Naive thymus-derived CD4-positive, alpha-beta T cell (primary cell): Measurements from ENCODE around the gene ARPC2. TPM values are rescaled to one million over a fixed set of nuclear protein-coding genes. Genes with fewer than 3 reads are reported as not detected.

Source experiments
- ATAC-seq: fragments of 150-1000 bp; cut with Tn5 transposase; 2 replicates; pipeline ENCODE4 v1.10.0; 2021; ENCODE audit warnings: mild to moderate bottlenecking, moderate library complexity
- CTCF ChIA-PET: fragments of 350-600 bp; sonication (Branson Sonifier 250); formaldehyde crosslinking; loops from one replicate; lab custom pipeline; 2021; ENCODE audit warnings: antibody characterized with exemption; lab: Charles Lee
- POLR2A ChIA-PET: fragments of 350-600 bp; sonication (Branson Sonifier 250); formaldehyde crosslinking; loops from one replicate; lab custom pipeline; 2021; ENCODE audit warnings: antibody characterized with exemption, inconsistent platforms; lab: Charles Lee
- DNase-seq, 9 donors: peaks; one replicate each; pipeline versions ENCODE4 v3.0.0 to v3.0.0-alpha.2; 2020 to 2022; ENCODE audit warnings: mixed read lengths in 1 of 9
- H3K27ac ChIP-seq: one replicate; pipeline ENCODE4 v1.7.0; 2013; ENCODE audit warnings: mild to moderate bottlenecking, low read depth, low read length, moderate library complexity
- H3K27me3 ChIP-seq, 2 donors: one replicate each; pipeline ENCODE4 v1.7.0; 2013; ENCODE audit warnings: low read length in 2 of 2, mild to moderate bottlenecking in 2 of 2, moderate library complexity in 2 of 2; ENCODE audit not compliant: control insufficient read depth in 2 of 2, insufficient read depth in 2 of 2
- H3K36me3 ChIP-seq, 3 experiments: 1 replicate in 2 of 3; 2 replicates in 1 of 3; pipeline ENCODE4 v1.7.0; 2013; ENCODE audit warnings: low read length in 3 of 3, mild to moderate bottlenecking in 3 of 3, moderate library complexity in 1 of 3; ENCODE audit not compliant: insufficient read depth in 3 of 3, control insufficient read depth in 2 of 3
- H3K4me1 ChIP-seq, 2 donors: one replicate each; pipeline ENCODE4 v1.7.0; 2013; ENCODE audit warnings: low read length in 2 of 2, mild to moderate bottlenecking in 2 of 2, moderate library complexity in 1 of 2; ENCODE audit not compliant: control insufficient read depth in 2 of 2, insufficient read depth in 2 of 2
- H3K4me3 ChIP-seq: 2 replicates; pipeline ENCODE4 v1.7.0; 2013; ENCODE audit warnings: mild to moderate bottlenecking, low read length
- H3K9me3 ChIP-seq, 3 experiments: 1 replicate in 2 of 3; 2 replicates in 1 of 3; pipeline ENCODE4 v1.7.0; 2013; ENCODE audit warnings: low read length in 3 of 3; ENCODE audit not compliant: control insufficient read depth in 2 of 3
- H3K27ac Mint-ChIP-seq, 9 donors: one replicate each; pipeline ENCODE4 v1.8.0; 2020 to 2022; ENCODE audit warnings: mixed read lengths in 9 of 9, mild to moderate bottlenecking in 8 of 9, moderate library complexity in 5 of 9, inconsistent platforms in 2 of 9
- H3K27me3 Mint-ChIP-seq, 5 donors: one replicate each; pipeline ENCODE4 v1.8.0; 2021 to 2022; ENCODE audit warnings: mixed read lengths in 5 of 5, mild to moderate bottlenecking in 1 of 5
- H3K36me3 Mint-ChIP-seq, 5 donors: one replicate each; pipeline ENCODE4 v1.8.0; 2020 to 2022; ENCODE audit warnings: mixed read lengths in 5 of 5, mild to moderate bottlenecking in 3 of 5, inconsistent platforms in 1 of 5
- H3K4me1 Mint-ChIP-seq, 7 donors: one replicate each; pipeline ENCODE4 v1.8.0; 2020 to 2022; ENCODE audit warnings: mixed read lengths in 7 of 7, mild to moderate bottlenecking in 3 of 7, inconsistent platforms in 1 of 7
- H3K4me3 Mint-ChIP-seq, 10 donors: one replicate each; pipeline ENCODE4 v1.8.0; 2020 to 2022; ENCODE audit warnings: mild to moderate bottlenecking in 10 of 10, mixed read lengths in 10 of 10, moderate library complexity in 6 of 10, inconsistent platforms in 2 of 10
- H3K9me3 Mint-ChIP-seq, 11 donors: one replicate each; pipeline ENCODE4 v1.8.0; 2020 to 2022; ENCODE audit warnings: mixed read lengths in 11 of 11, mild to moderate bottlenecking in 4 of 11, inconsistent platforms in 1 of 11, moderate library complexity in 1 of 11
- intact Hi-C, 2 donors: fragments of 100-400 bp; cut with micrococcal nuclease; formaldehyde crosslinking; loops; one replicate each; pipeline ENCODE4 v1.15.1; 2023
- polyA plus RNA-seq, 2 donors: library from polyadenylated mRNA; unstranded; fragments of 300-500 nt; fragmentation: Illumina TruSeq; gene quantifications; one replicate each; pipeline ENCODE4 v1.2.3, GENCODE V29; 2021
- total RNA-seq, 6 experiments: library from RNA in 5 of 6; stranded (reverse) in 5 of 6; gene quantifications; 1 replicate in 5 of 6; 2 replicates in 1 of 6; pipeline ENCODE4 v1.2.3 and lab custom pipeline; 2021 to 2026

The ARPC2 gene
- total and polyA plus RNA-seq, 7 experiments from 2014 or later = 330 to 694 (median 477) TPM

- H3K36me3 Mint-ChIP-seq = peaks cover 4 to 42% (median 16%) of the 10 kb centered on the region in 5 donors
- peaks cover 0 to 5% (median 0%) of the 10 kb centered on the region in 11 donors for H3K9me3 Mint-ChIP-seq
- DNase-seq (peak in 6 of 9 donors; percentile 25 to 47 (median 39)), ATAC-seq (peak; percentile 13)
- H3K4me1 Mint-ChIP-seq = peaks cover 38 to 65% (median 59%) of the 10 kb centered on the region in 7 donors
- POLR2A ChIA-PET = interaction anchor here (0.7 to 7.6 kb wide), 5 partner anchors 9 to 178 kb away, joined by 3 to 70 read pairs (median 3); no protein-coding TSS in a partner anchor
- Histone ChIP-seq H3K27me3 (no peaks in the 10 kb centered on the region), H3K4me3 (peak overlapping the region; percentile 90), H3K9me3 (no peaks in the 10 kb centered on the region), H3K4me1 (peaks cover 40 to 50% of the 10 kb centered on the region in 2 donors), H3K27ac (peak overlapping the region; percentile 99), H3K36me3 (peaks cover 0 to 16% (median 0%) of the 10 kb centered on the region in 3 experiments)
- peaks cover 0 to 3% (median 0%) of the 10 kb centered on the region in 5 donors for H3K27me3 Mint-ChIP-seq
- intact Hi-C loops = loop anchor here (1.0 to 5.0 kb wide), 10 partner anchors 11 to 1169 kb away; partner anchors contain the start of genes DNPEP (in 2 of the 2), BCS1L (in 1 of the 2), CNPPD1 (in 1 of the 2) and GLB1L (in 1 of the 2)
- CTCF ChIA-PET = interaction anchor here (0.7 to 2.4 kb wide), 4 partner anchors 11 to 248 kb away, joined by 3 to 6 read pairs (median 4); no protein-coding TSS in a partner anchor
- H3K4me3 Mint-ChIP-seq = peak overlapping the region; percentile 90 to 97 (median 94)
- peak overlapping the region; percentile 94 to 98 (median 97) for H3K27ac Mint-ChIP-seq
Measured at GRCh38 chr2:218218268-218219185, 1.5 kb downstream of the ARPC2 start.

- DNase-seq = no peak
- Histone ChIP-seq H3K36me3 (peaks cover 0 to 26% (median 0%) of the 10 kb centered on the region in 3 experiments), H3K27ac (peak overlapping the region; percentile 99), H3K4me1 (peaks cover 54 to 64% of the 10 kb centered on the region in 2 donors), H3K4me3 (peak overlapping the region; percentile 90), H3K9me3 (no peaks in the 10 kb centered on the region), H3K27me3 (no peaks in the 10 kb centered on the region)
- Mint-ChIP-seq H3K27ac (peak overlapping the region; percentile 33 to 98 (median 94)), H3K9me3 (peaks cover 0 to 5% (median 0%) of the 10 kb centered on the region in 11 donors), H3K36me3 (peaks cover 4 to 51% (median 21%) of the 10 kb centered on the region in 5 donors), H3K27me3 (peaks cover 0 to 3% (median 0%) of the 10 kb centered on the region in 5 donors), H3K4me3 (peak overlapping the region; percentile 90 to 97 (median 94)), H3K4me1 (peaks cover 48 to 76% (median 70%) of the 10 kb centered on the region in 7 donors)
- ChIA-PET POLR2A (interaction anchor here (0.7 to 7.6 kb wide), 8 partner anchors 10 to 177 kb away, joined by 3 to 70 read pairs (median 4); partner anchors contain the start of genes AAMP and PNKD), CTCF (interaction anchor here (1.3 to 2.4 kb wide), 4 partner anchors 9 to 52 kb away, joined by 3 to 6 read pairs (median 5); no protein-coding TSS in a partner anchor)
- ATAC-seq = no peak
- intact Hi-C loops = loop anchor here (5.0 to 10.0 kb wide), 6 partner anchors 437 to 1715 kb away; partner anchors contain the start of genes DNPEP (in 2 of the 2), BCS1L (in 1 of the 2), CNPPD1 (in 1 of the 2) and GLB1L (in 1 of the 2)
Measured at GRCh38 chr2:218219934-218220333, 2.9 kb downstream of the ARPC2 start.

GRCh38 chr2:218221000-218221399, 4.0 kb downstream of the ARPC2 start:
- H3K36me3 Mint-ChIP-seq = peaks cover 4 to 60% (median 26%) of the 10 kb centered on the region in 5 donors
- peaks cover 58 to 84% (median 78%) of the 10 kb centered on the region in 7 donors for H3K4me1 Mint-ChIP-seq
- DNase-seq (no peak), ATAC-seq (no peak)
- intact Hi-C loops = loop anchor here in 1 of 2 donors (10.0 kb wide), 1 partner anchor 1716 kb away; no protein-coding TSS in a partner anchor
- H3K27ac Mint-ChIP-seq = peak overlapping the region; percentile 33 to 98 (median 94)
- ChIA-PET CTCF (interaction anchor here (1.0 to 2.4 kb wide), 4 partner anchors 8 to 51 kb away, joined by 3 to 6 read pairs (median 4); no protein-coding TSS in a partner anchor), POLR2A (interaction anchor here (0.6 to 7.6 kb wide), 9 partner anchors 9 to 683 kb away, joined by 3 to 70 read pairs (median 4); partner anchors contain the start of genes AAMP and PNKD)
- no peaks in the 10 kb centered on the region for H3K9me3 ChIP-seq
- peak overlapping the region; percentile 90 for H3K4me3 ChIP-seq
- peaks cover 0 to 26% (median 0%) of the 10 kb centered on the region in 3 experiments for H3K36me3 ChIP-seq
- peaks cover 0 to 5% (median 0%) of the 10 kb centered on the region in 11 donors for H3K9me3 Mint-ChIP-seq
- H3K27ac ChIP-seq = peak overlapping the region; percentile 99
- H3K4me1 ChIP-seq = peaks cover 65 to 74% of the 10 kb centered on the region in 2 donors
- peaks cover 0 to 3% (median 0%) of the 10 kb centered on the region in 5 donors for H3K27me3 Mint-ChIP-seq
- no peaks in the 10 kb centered on the region for H3K27me3 ChIP-seq
- H3K4me3 Mint-ChIP-seq = peak overlapping the region; percentile 69 to 97 (median 93)

GRCh38 chr2:218223046-218223445, 6.1 kb downstream of the ARPC2 start:
- ChIA-PET POLR2A (interaction anchor here (0.6 to 7.6 kb wide), 3 partner anchors 7 to 39 kb away, joined by 3 to 70 read pairs (median 4); no protein-coding TSS in a partner anchor), CTCF (interaction anchor here (1.3 kb wide), 1 partner anchor 37 kb away, joined by 3 read pairs; no protein-coding TSS in a partner anchor)
- ATAC-seq = peak; percentile 63
- Mint-ChIP-seq H3K27me3 (no peaks in the 10 kb centered on the region), H3K27ac (peak overlapping the region; percentile 54 to 98 (median 92)), H3K36me3 (peaks cover 10 to 62% (median 28%) of the 10 kb centered on the region in 5 donors), H3K4me3 (peak overlapping the region in 9 of 10 donors; percentile 22 to 97 (median 90)), H3K9me3 (no peaks in the 10 kb centered on the region), H3K4me1 (peaks cover 63 to 94% (median 85%) of the 10 kb centered on the region in 7 donors)
- Histone ChIP-seq H3K4me3 (peak overlapping the region; percentile 7), H3K27me3 (no peaks in the 10 kb centered on the region), H3K36me3 (peaks cover 0 to 30% (median 0%) of the 10 kb centered on the region in 3 experiments), H3K4me1 (peaks cover 65 to 74% of the 10 kb centered on the region in 2 donors), H3K9me3 (no peaks in the 10 kb centered on the region), H3K27ac (peak overlapping the region; percentile 59)
- intact Hi-C loops = loop anchor here in 1 of 2 donors (10.0 kb wide), 1 partner anchor 1718 kb away; no protein-coding TSS in a partner anchor
- DNase-seq = no peak

GRCh38 chr2:218224186-218224585, 7.2 kb downstream of the ARPC2 start:
- H3K36me3 ChIP-seq = peaks cover 0 to 37% (median 7%) of the 10 kb centered on the region in 3 experiments
- no peaks in the 10 kb centered on the region for H3K9me3 ChIP-seq
- ChIA-PET CTCF (interaction anchor here (1.2 kb wide), 1 partner anchor 48 kb away, joined by 3 read pairs; no protein-coding TSS in a partner anchor), POLR2A (interaction anchor here (0.6 to 1.5 kb wide), 3 partner anchors 12 to 47 kb away, joined by 3 to 4 read pairs (median 3); partner anchors contain the start of gene PNKD)
- H3K27me3 ChIP-seq = no peaks in the 10 kb centered on the region
- DNase-seq = no peak
- H3K36me3 Mint-ChIP-seq = peaks cover 10 to 60% (median 30%) of the 10 kb centered on the region in 5 donors
- intact Hi-C loops = loop anchor here in 1 of 2 donors (10.0 kb wide), 1 partner anchor 1719 kb away; no protein-coding TSS in a partner anchor
- no peaks in the 10 kb centered on the region for H3K27me3 Mint-ChIP-seq
- no peak for ATAC-seq
- H3K9me3 Mint-ChIP-seq = no peaks in the 10 kb centered on the region
- peak overlapping the region; percentile 80 to 98 (median 92) for H3K27ac Mint-ChIP-seq
- peaks cover 68 to 98% (median 91%) of the 10 kb centered on the region in 7 donors for H3K4me1 Mint-ChIP-seq
- peak overlapping the region; percentile 59 for H3K27ac ChIP-seq
- H3K4me3 Mint-ChIP-seq = peak overlapping the region; percentile 6 to 94 (median 62)
- peaks cover 75 to 84% of the 10 kb centered on the region in 2 donors for H3K4me1 ChIP-seq
- H3K4me3 ChIP-seq = no peak overlapping the region
